KOPT-K1 (cell line): ENCODE data around the gene WDR6.

ENCODE experiments used
- H3K27ac ChIP-seq: fragments of 200-600 bp; sonication (generic); 2 replicates; pipeline ENCODE4 v1.5.1; 2016; ENCODE audit warnings: antibody characterized with exemption, mild to moderate bottlenecking, low read depth, low read length; ENCODE audit not compliant: poor library complexity, severe bottlenecking
- H3K36me3 ChIP-seq: fragments of 200-600 bp; sonication (generic); 2 replicates; pipeline ENCODE4 v1.5.1; 2017; ENCODE audit warnings: antibody characterized with exemption, mild to moderate bottlenecking, low read length, moderate library complexity; ENCODE audit not compliant: insufficient read depth
- H3K9me3 ChIP-seq: fragments of 200-600 bp; sonication (generic); 2 replicates; pipeline ENCODE4 v1.5.1; 2017; ENCODE audit warnings: antibody characterized with exemption, low read length, mild to moderate bottlenecking; ENCODE audit not compliant: insufficient read depth, poor library complexity, severe bottlenecking

WDR6 gene

DNA sequence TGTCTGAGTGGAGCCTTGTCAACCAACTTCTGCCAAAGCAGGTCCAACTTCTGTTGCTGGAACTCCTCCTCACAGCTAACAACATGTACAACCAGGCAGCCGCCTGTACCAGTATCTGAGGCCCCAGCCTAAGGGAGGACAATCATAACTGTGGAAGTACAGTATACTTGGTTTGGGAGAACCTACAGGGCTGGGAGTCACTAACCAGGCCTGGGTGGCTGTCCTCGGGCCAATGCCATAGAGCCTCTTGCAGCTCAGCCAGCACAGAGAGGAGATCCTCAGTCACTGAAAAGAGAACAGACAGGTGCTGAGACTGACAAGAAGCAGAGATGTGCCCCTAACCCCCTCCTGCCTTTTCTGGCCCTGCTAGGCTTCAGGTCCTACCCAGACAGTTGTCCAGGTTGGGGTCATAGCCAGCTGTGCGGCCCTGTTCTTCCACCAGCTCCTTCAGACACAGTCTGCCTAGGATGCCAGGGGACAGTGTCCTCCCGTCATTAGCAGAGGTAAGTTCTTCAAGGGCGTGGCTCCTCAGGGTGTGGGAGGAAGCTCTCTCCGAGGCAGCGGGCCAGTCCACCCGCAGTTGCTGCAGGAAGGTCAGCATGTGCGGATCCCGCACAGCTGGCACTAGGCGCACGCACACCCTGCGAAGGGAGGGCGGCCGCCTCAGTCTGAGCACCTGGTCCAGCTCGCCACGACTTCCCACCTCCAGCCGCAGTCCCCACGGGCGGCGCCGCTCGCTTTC is 10.2 kb downstream of the WDR6 start:
- Histone ChIP-seq H3K36me3 (peaks cover 45% of the 10 kb centered on the region), H3K27ac (peak overlapping the region; percentile 62), H3K9me3 (no peaks in the 10 kb centered on the region)

DNA sequence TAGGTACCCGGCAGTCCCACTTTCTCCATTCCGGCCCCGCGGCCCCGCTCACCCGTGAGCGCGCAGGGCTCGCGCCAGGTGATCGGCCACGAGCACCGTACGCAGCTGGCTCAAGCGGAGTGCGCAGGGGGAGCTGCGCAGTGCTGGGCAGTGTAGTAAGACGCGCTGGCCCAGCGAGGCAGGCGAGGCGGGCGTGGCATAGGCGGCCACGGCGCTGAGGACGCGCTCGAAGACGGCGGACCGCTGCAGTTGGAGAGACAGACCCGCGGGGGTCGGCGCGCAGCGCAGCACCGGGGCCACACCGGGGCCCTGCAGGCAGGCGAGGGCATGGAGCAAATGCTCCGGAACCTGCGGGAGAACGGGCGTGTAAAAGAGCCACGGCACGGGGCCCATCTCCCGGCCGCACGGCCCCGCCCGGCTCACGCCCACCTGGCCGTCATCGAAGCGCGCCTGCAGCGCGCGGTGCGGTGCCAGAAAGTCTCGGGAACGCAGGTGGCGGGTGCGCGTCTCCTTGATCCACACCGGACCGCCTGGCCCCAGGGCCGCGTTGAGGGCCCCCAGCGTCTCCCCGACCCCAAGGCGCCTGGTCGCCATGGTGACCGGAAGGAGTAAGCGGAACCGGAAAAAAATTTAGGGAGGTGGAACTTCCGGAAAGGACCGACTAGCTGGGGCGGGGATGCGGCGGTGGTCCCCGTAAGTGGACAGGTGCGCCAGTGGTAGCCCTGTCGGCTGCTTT is 10.9 kb downstream of the WDR6 start, which contains the start of gene DALRD3:
DALRD3 (minus strand) TSS at position 610 of the 736 bp plus-strand sequence; CDS start at position 594, 16 bp downstream.
- peaks cover 41% of the 10 kb centered on the region for H3K36me3 ChIP-seq
- peak within 1 kb of the TSS; percentile 62 for H3K27ac ChIP-seq
- no peaks in the 10 kb centered on the region for H3K9me3 ChIP-seq

- H3K27ac ChIP-seq = peak overlapping the region; percentile 62
- H3K9me3 ChIP-seq = no peaks in the 10 kb centered on the region
- peaks cover 41% of the 10 kb centered on the region for H3K36me3 ChIP-seq
Observed at GRCh38 chr3:49018707-49019006, 11.5 kb downstream of the WDR6 start.

- Histone ChIP-seq H3K27ac (peak overlapping the region; percentile 98), H3K36me3 (peaks cover 41% of the 10 kb centered on the region), H3K9me3 (no peaks in the 10 kb centered on the region)
Observed at GRCh38 chr3:49019941-49020329, 12.7 kb downstream of the WDR6 start.

- peaks cover 41% of the 10 kb centered on the region for H3K36me3 ChIP-seq
- H3K27ac ChIP-seq = peak overlapping the region; percentile 98
- no peaks in the 10 kb centered on the region for H3K9me3 ChIP-seq
Observed at GRCh38 chr3:49020330-49021212, 13.4 kb downstream of the WDR6 start.

- Histone ChIP-seq H3K27ac (peak overlapping the region; percentile 98), H3K9me3 (no peaks in the 10 kb centered on the region), H3K36me3 (peaks cover 41% of the 10 kb centered on the region)
Observed at GRCh38 chr3:49021213-49021812, 14.1 kb downstream of the WDR6 start.

GRCh38 chr3:49021813-49022687 is 14.9 kb downstream of the WDR6 start, which contains the start of gene NDUFAF3:
NDUFAF3 (plus strand) TSS chr3:49022121; CDS start chr3:49022145, 24 bp downstream.
- Histone ChIP-seq H3K36me3 (peaks cover 42% of the 10 kb centered on the region), H3K9me3 (no peaks in the 10 kb centered on the region), H3K27ac (peak within 1 kb of the TSS; percentile 98)

DNA sequence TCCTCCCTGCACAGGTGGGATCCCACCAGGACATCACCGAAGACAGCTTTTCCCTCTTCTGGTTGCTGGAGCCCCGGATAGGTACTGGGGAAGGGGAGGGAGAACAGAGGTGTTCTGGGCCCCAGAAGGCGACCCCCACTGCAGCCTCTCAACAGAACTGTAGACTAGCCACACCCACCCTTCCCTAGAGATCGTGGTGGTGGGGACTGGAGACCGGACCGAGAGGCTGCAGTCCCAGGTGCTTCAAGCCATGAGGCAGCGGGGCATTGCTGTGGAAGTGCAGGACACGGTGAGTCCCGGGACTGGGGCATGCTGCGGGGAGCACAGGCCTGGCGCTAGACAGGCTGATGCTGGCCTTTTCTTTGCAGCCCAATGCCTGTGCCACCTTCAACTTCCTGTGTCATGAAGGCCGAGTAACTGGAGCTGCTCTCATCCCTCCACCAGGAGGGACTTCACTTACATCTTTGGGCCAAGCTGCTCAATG is 15.5 kb downstream of the WDR6 start:
- Histone ChIP-seq H3K36me3 (peaks cover 49% of the 10 kb centered on the region), H3K9me3 (no peaks in the 10 kb centered on the region), H3K27ac (peak overlapping the region; percentile 98)

- Histone ChIP-seq H3K9me3 (no peaks in the 10 kb centered on the region), H3K36me3 (peaks cover 57% of the 10 kb centered on the region), H3K27ac (no peak overlapping the region)
Observed at GRCh38 chr3:49023775-49024174, 16.6 kb downstream of the WDR6 start.

DNA sequence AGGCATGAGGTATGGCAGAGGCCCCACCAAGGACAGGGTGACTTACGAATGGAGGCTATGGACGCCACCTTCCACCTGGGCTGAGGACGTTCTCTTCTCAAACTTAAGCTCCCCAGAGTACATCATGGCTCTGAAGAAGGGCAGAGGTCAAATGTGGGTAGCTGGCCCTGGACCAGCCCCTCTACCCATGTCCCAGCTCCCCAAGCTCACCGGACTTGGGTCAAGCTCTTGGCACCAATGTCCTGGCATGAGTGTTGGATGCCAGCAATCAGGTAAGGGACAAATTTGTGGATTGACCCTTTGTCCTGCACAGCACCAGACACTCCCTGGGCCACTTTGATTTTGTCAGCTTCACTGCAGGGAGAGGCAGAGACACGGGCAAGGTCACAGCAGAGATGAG is 17.3 kb downstream of the WDR6 start:
- Histone ChIP-seq H3K36me3 (peaks cover 57% of the 10 kb centered on the region), H3K27ac (no peak overlapping the region), H3K9me3 (no peaks in the 10 kb centered on the region)

DNA sequence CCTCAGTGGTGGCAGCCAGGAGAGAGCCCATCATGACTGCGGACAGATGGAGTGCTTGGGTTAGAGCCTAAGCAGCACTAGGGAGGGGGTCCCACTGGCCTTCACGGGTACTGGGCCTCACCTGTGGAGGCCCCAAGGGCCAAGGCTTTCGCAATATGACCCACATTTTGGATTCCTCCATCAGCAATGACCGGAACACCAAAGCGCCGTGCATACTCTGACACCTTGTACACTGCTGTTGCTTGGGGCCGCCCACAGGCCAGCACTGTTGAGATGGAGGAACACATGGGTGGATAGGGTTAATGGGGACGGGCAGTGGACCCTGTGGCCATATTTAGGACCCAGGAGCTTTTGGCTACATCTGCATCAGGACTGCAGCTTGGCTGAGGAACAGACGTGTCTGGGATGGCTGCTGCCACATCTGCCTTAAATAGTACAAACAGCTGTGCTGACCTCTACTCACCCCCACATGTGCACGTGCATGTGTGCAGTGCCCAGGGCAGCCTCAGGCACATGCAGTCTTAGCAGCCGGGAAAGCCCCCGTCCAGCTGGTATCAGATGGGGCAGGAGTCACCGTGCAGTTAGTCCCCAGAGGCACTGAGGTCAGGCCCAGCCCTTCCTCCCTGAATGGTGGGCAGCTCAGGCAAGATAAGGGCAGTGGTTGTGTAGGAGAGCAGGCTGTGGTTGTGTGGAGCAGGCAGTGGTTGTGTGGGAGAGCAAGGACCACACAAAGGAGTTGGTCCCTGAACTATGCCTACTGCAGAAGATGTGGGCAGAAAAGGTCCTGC is 18.0 kb downstream of the WDR6 start:
- Histone ChIP-seq H3K36me3 (peaks cover 64% of the 10 kb centered on the region), H3K27ac (no peak overlapping the region), H3K9me3 (no peaks in the 10 kb centered on the region)

GRCh38 chr3:49025793-49026520 is 18.8 kb downstream of the WDR6 start:
- H3K27ac ChIP-seq = no peak overlapping the region
- H3K9me3 ChIP-seq = no peaks in the 10 kb centered on the region
- H3K36me3 ChIP-seq = peaks cover 72% of the 10 kb centered on the region

DNA sequence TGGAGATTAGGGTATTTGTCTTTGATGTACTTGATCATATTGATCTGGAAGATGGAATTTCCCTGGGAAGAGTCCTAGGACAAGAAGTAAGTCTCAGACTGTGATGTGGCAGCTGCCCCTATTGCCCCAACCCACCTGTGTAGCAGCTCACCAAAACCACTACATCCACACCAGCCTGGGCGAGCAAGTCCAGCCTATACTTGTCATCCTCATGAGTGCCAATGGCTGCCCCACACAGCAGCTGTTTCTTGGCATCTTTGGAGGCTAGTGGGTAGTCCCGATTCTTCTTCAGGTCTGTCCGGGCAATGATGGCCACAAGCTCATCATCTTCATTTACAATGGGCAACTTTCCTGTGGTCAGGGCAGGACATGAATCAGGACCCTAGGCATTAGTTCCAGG is 19.3 kb downstream of the WDR6 start:
- H3K9me3 ChIP-seq = no peaks in the 10 kb centered on the region
- H3K27ac ChIP-seq = no peak overlapping the region
- H3K36me3 ChIP-seq = peaks cover 78% of the 10 kb centered on the region
